ENCODE measurements around the gene CDC5L.

CDC5L gene

DNA sequence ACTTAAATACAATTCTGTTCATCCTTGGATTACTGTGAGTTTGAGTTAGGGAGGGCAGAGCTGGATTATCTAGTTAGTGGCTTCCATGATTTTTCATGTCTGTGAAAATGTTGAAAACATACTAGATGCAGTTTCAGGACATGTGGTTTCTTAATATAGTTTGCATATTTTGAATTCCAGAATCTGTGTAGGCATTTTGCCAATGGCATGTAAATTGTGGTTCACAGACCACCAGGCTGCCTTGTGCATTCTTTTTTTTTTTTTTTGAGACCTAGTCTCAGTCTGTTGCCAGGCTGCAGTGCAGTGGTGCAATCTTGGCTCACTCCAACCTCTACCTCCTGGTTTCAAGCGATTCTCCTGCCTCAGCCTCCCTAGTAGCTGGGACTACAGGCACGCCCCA is 42.8 kb downstream of the CDC5L start:
- no peak overlapping the region for H2BK12ac ChIP-seq (ENCODE audit: low read length)
- no peaks in the 10 kb centered on the region for H3K79me1 ChIP-seq (ENCODE audit: low read length)
- peaks cover 0 to 2% of the 10 kb centered on the region in 2 experiments for H3K4me1 ChIP-seq (ENCODE audit: control insufficient read depth in 1 of 2, insufficient read depth in 2 of 2, low read length in 2 of 2)
- no peaks in the 10 kb centered on the region for H3K27me3 ChIP-seq (ENCODE audit: insufficient read depth, low read length)
- H2BK120ac ChIP-seq (ENCODE audit: insufficient read depth, low read length, poor library complexity), result no peak overlapping the region
- no peak overlapping the region for H3K14ac ChIP-seq (ENCODE audit: low read length)
- H3K4me3 ChIP-seq (ENCODE audit: low read depth, low read length), result no peak overlapping the region
- H4K91ac ChIP-seq (ENCODE audit: low read depth, low read length), result no peak overlapping the region
- no peak overlapping the region for H3K4ac ChIP-seq (ENCODE audit: low read depth, low read length)
- no peak overlapping the region for H4K8ac ChIP-seq (ENCODE audit: low read depth, low read length)
- no peak overlapping the region for H2AFZ ChIP-seq (ENCODE audit: insufficient read depth, low read length, poor library complexity)
- H3K18ac ChIP-seq (ENCODE audit: low read length), result no peak overlapping the region
- H2BK5ac ChIP-seq (ENCODE audit: low read depth, low read length, poor library complexity), result no peak overlapping the region
- DNase-seq, result peak in 1 of 2 donors; percentile 33
- no peak overlapping the region for H3K4me2 ChIP-seq (ENCODE audit: low read length)
- no peaks in the 10 kb centered on the region for H3K79me2 ChIP-seq (ENCODE audit: control insufficient read depth, insufficient read depth, low read length, poor library complexity)
- no peak overlapping the region for H4K12ac ChIP-seq (ENCODE audit: low read depth, low read length)
- WGBS (ENCODE audit: extremely low coverage, insufficient coverage, insufficient read length), result no CpG with 5 or more reads among the region's 2 CpGs
- H3K9me3 ChIP-seq (ENCODE audit: insufficient read depth, low read depth, low read length), result no peaks in the 10 kb centered on the region
- H3K23ac ChIP-seq (ENCODE audit: low read length), result no peak overlapping the region
- no peak overlapping the region for H3K9ac ChIP-seq (ENCODE audit: low read length)
- H3K36me3 ChIP-seq (ENCODE audit: control insufficient read depth in 1 of 2, insufficient read depth in 2 of 2, low read length in 2 of 2), result peaks cover 3 to 4% of the 10 kb centered on the region in 2 experiments
- peak overlapping the region; percentile 71 for H3K27ac ChIP-seq (ENCODE audit: low read depth, low read length)
- H2AK5ac ChIP-seq (ENCODE audit: low read length), result no peak overlapping the region

DNA sequence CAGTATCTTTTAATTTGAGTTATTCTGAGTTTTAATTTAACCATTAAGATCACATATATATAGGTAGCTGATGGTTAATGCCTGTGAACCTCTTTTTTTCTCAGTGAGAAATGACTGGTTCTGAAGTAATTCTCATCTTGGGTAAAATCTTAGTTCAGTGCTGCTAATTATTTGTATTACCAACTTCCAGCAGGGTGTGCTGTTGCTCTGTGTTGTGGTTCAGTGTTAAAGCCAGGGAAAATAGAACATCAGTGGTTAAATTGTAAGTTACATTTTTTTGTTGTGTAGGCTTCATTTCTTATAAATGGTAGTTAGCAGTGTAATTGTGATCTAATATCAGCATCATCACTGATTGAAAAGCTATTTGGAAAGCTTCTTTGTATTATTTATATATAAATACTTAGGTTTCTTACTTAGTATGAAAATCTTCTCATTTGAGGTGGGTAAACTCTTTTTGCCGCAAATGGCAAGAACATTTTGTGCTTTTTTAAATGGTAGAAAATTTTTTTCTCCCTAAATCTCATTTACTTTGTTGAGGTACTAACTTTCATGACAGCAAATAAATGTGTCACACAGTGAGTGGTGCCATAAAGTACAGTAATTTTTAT is 43.7 kb downstream of the CDC5L start:
- Histone ChIP-seq H3K9ac (ENCODE audit: low read length) (no peak overlapping the region), H4K12ac (ENCODE audit: low read depth, low read length) (no peak overlapping the region), H3K14ac (ENCODE audit: low read length) (no peak overlapping the region), H3K27me3 (ENCODE audit: insufficient read depth, low read length) (no peaks in the 10 kb centered on the region), H3K4me3 (ENCODE audit: low read depth, low read length) (no peak overlapping the region), H3K4me1 (ENCODE audit: control insufficient read depth in 1 of 2, insufficient read depth in 2 of 2, low read length in 2 of 2) (peaks cover 0 to 2% of the 10 kb centered on the region in 2 experiments), H3K23ac (ENCODE audit: low read length) (no peak overlapping the region), H3K36me3 (ENCODE audit: control insufficient read depth in 1 of 2, insufficient read depth in 2 of 2, low read length in 2 of 2) (peaks cover 6% of the 10 kb centered on the region in 2 experiments), H3K4me2 (ENCODE audit: low read length) (no peak overlapping the region), H4K91ac (ENCODE audit: low read depth, low read length) (no peak overlapping the region), H3K27ac (ENCODE audit: low read depth, low read length) (no peak overlapping the region), H2AK5ac (ENCODE audit: low read length) (no peak overlapping the region), H3K9me3 (ENCODE audit: insufficient read depth, low read depth, low read length) (no peaks in the 10 kb centered on the region), H3K79me2 (ENCODE audit: control insufficient read depth, insufficient read depth, low read length, poor library complexity) (no peaks in the 10 kb centered on the region), H4K8ac (ENCODE audit: low read depth, low read length) (no peak overlapping the region), H3K79me1 (ENCODE audit: low read length) (no peaks in the 10 kb centered on the region), H3K4ac (ENCODE audit: low read depth, low read length) (no peak overlapping the region), H2BK5ac (ENCODE audit: low read depth, low read length, poor library complexity) (no peak overlapping the region), H2BK120ac (ENCODE audit: insufficient read depth, low read length, poor library complexity) (no peak overlapping the region), H2AFZ (ENCODE audit: insufficient read depth, low read length, poor library complexity) (no peak overlapping the region), H3K18ac (ENCODE audit: low read length) (no peak overlapping the region), H2BK12ac (ENCODE audit: low read length) (no peak overlapping the region)
- peak; percentile 29 to 78 for DNase-seq
- WGBS (ENCODE audit: extremely low coverage, insufficient coverage, insufficient read length), result no CpG with 5 or more reads among the region's 1 CpG

DNA sequence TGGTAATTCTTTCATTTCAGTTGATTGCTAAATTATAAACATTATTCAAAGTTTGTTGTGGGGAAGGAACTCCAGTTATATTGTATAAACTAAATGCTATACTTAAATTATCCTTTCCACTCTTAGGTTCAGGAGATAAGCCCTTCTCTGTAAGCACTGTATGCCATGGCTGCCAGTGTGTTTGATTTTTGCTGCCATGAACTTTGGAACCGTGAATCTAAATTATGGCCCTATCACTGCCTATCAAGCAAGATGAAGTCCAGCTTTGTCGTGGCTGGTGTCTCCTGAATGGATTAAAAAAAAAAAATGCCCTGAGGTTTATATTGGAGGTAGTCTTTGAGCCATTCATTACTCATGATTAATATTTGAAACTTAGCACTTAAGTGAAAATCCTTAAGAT is 44.7 kb downstream of the CDC5L start:
- Histone ChIP-seq H3K4me1 (ENCODE audit: control insufficient read depth in 1 of 2, insufficient read depth in 2 of 2, low read length in 2 of 2) (peaks cover 0 to 2% of the 10 kb centered on the region in 2 experiments), H3K14ac (ENCODE audit: low read length) (no peak overlapping the region), H3K4ac (ENCODE audit: low read depth, low read length) (no peak overlapping the region), H3K79me2 (ENCODE audit: control insufficient read depth, insufficient read depth, low read length, poor library complexity) (no peaks in the 10 kb centered on the region), H3K36me3 (ENCODE audit: control insufficient read depth in 1 of 2, insufficient read depth in 2 of 2, low read length in 2 of 2) (peaks cover 5 to 6% of the 10 kb centered on the region in 2 experiments), H3K9ac (ENCODE audit: low read length) (peak overlapping the region; percentile 46), H3K23ac (ENCODE audit: low read length) (no peak overlapping the region), H3K18ac (ENCODE audit: low read length) (no peak overlapping the region), H3K9me3 (ENCODE audit: insufficient read depth, low read depth, low read length) (no peaks in the 10 kb centered on the region), H2BK120ac (ENCODE audit: insufficient read depth, low read length, poor library complexity) (no peak overlapping the region), H3K79me1 (ENCODE audit: low read length) (no peaks in the 10 kb centered on the region), H2AK5ac (ENCODE audit: low read length) (no peak overlapping the region), H2AFZ (ENCODE audit: insufficient read depth, low read length, poor library complexity) (no peak overlapping the region), H3K4me3 (ENCODE audit: low read depth, low read length) (no peak overlapping the region), H2BK5ac (ENCODE audit: low read depth, low read length, poor library complexity) (no peak overlapping the region), H3K27me3 (ENCODE audit: insufficient read depth, low read length) (no peaks in the 10 kb centered on the region), H4K12ac (ENCODE audit: low read depth, low read length) (no peak overlapping the region), H4K91ac (ENCODE audit: low read depth, low read length) (no peak overlapping the region), H3K4me2 (ENCODE audit: low read length) (no peak overlapping the region), H3K27ac (ENCODE audit: low read depth, low read length) (no peak overlapping the region), H4K8ac (ENCODE audit: low read depth, low read length) (no peak overlapping the region), H2BK12ac (ENCODE audit: low read length) (no peak overlapping the region)
- WGBS (ENCODE audit: extremely low coverage, insufficient coverage, insufficient read length), result no CpG with 5 or more reads among the region's 2 CpGs
- no peak for DNase-seq

DNA sequence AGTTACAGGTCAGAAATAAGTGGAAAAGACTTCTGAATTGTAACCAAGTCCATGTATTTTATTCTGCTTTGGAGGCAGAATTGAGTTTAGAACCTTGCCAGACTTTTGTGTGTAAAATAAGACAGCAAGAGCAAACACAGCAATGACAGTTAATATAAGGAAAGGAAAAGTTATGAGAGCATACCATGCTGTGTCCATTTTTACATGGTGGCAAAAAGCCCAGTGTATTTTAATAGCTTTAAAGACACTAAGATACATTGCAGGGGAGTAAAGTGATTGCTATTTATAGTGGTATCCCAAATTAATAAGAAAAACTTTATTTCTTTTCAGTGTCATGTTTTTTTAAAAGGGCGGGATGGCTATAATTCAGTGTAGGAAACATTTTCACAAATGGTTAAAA is 45.2 kb downstream of the CDC5L start:
- H3K18ac ChIP-seq (ENCODE audit: low read length), result no peak overlapping the region
- no peak overlapping the region for H3K14ac ChIP-seq (ENCODE audit: low read length)
- H3K27ac ChIP-seq (ENCODE audit: low read depth, low read length), result no peak overlapping the region
- no peak overlapping the region for H2BK5ac ChIP-seq (ENCODE audit: low read depth, low read length, poor library complexity)
- H3K4me2 ChIP-seq (ENCODE audit: low read length), result no peak overlapping the region
- H4K12ac ChIP-seq (ENCODE audit: low read depth, low read length), result no peak overlapping the region
- no peak overlapping the region for H4K8ac ChIP-seq (ENCODE audit: low read depth, low read length)
- no peaks in the 10 kb centered on the region for H3K79me2 ChIP-seq (ENCODE audit: control insufficient read depth, insufficient read depth, low read length, poor library complexity)
- no CpG with 5 or more reads among the region's 1 CpG for WGBS (ENCODE audit: extremely low coverage, insufficient coverage, insufficient read length)
- no peak overlapping the region for H4K91ac ChIP-seq (ENCODE audit: low read depth, low read length)
- no peak overlapping the region for H3K23ac ChIP-seq (ENCODE audit: low read length)
- no peak overlapping the region for H3K9ac ChIP-seq (ENCODE audit: low read length)
- no peak for DNase-seq
- no peaks in the 10 kb centered on the region for H3K27me3 ChIP-seq (ENCODE audit: insufficient read depth, low read length)
- H2BK12ac ChIP-seq (ENCODE audit: low read length), result no peak overlapping the region
- no peak overlapping the region for H2AK5ac ChIP-seq (ENCODE audit: low read length)
- H3K36me3 ChIP-seq (ENCODE audit: control insufficient read depth in 1 of 2, insufficient read depth in 2 of 2, low read length in 2 of 2), result peaks cover 5 to 6% of the 10 kb centered on the region in 2 experiments
- no peak overlapping the region for H3K4me3 ChIP-seq (ENCODE audit: low read depth, low read length)
- no peaks in the 10 kb centered on the region for H3K9me3 ChIP-seq (ENCODE audit: insufficient read depth, low read depth, low read length)
- no peak overlapping the region for H3K4ac ChIP-seq (ENCODE audit: low read depth, low read length)
- H2AFZ ChIP-seq (ENCODE audit: insufficient read depth, low read length, poor library complexity), result no peak overlapping the region
- no peaks in the 10 kb centered on the region for H3K79me1 ChIP-seq (ENCODE audit: low read length)
- no peak overlapping the region for H2BK120ac ChIP-seq (ENCODE audit: insufficient read depth, low read length, poor library complexity)
- peaks cover 0 to 2% of the 10 kb centered on the region in 2 experiments for H3K4me1 ChIP-seq (ENCODE audit: control insufficient read depth in 1 of 2, insufficient read depth in 2 of 2, low read length in 2 of 2)

Data from trophoblast cell (in vitro differentiated cells and primary cell).